Measurements from ENCODE around the gene PRR35. TPM values are rescaled to one million over a fixed set of nuclear protein-coding genes. Genes with fewer than 3 reads are reported as not detected.

The PRR35 gene
- total RNA-seq, 1 experiment from 2014 or later, result not detected

- no peak for DNase-seq (ENCODE audit: low spot score)
Measured at GRCh38 chr16:580141-580945, 20.1 kb downstream of the PRR35 start.

GRCh38 chr16:580946-581498 is 20.8 kb downstream of the PRR35 start:
- DNase-seq (ENCODE audit: low spot score), result no peak

- DNase-seq (ENCODE audit: low spot score), result no peak
Measured at GRCh38 chr16:582218-582613, 22.0 kb downstream of the PRR35 start.

GRCh38 chr16:582614-583331 is 22.6 kb downstream of the PRR35 start:
- no peak for DNase-seq (ENCODE audit: low spot score)

- no peak for DNase-seq (ENCODE audit: low spot score)
Measured at GRCh38 chr16:583470-583814, 23.2 kb downstream of the PRR35 start.

GRCh38 chr16:583815-584591 is 23.8 kb downstream of the PRR35 start:
- no peak for DNase-seq (ENCODE audit: low spot score)

- DNase-seq (ENCODE audit: low spot score), result no peak
Measured at GRCh38 chr16:585351-585750, 25.2 kb downstream of the PRR35 start.

GRCh38 chr16:586047-586644 is 26.0 kb downstream of the PRR35 start:
- DNase-seq (ENCODE audit: low spot score), result no peak

GRCh38 chr16:586645-587590 is 26.7 kb downstream of the PRR35 start:
- no peak for DNase-seq (ENCODE audit: low spot score)

- DNase-seq (ENCODE audit: low spot score), result no peak
Measured at GRCh38 chr16:588639-588888, 28.4 kb downstream of the PRR35 start.

- DNase-seq (ENCODE audit: low spot score), result peak; percentile 81
Measured at GRCh38 chr16:588889-589657, 28.9 kb downstream of the PRR35 start.

- DNase-seq (ENCODE audit: low spot score), result peak; percentile 94
Measured at GRCh38 chr16:589658-590187, 29.5 kb downstream of the PRR35 start, which contains the start of gene RAB40C. TSS of gene RAB40C (plus strand) at chr16:590066. CDS start at chr16:590292, 226 bp downstream.

GRCh38 chr16:590188-590814 is 30.1 kb downstream of the PRR35 start:
- no peak for DNase-seq (ENCODE audit: low spot score)

GRCh38 chr16:590815-591200 is 30.6 kb downstream of the PRR35 start:
- DNase-seq (ENCODE audit: low spot score), result no peak

GRCh38 chr16:591231-591630 is 31.0 kb downstream of the PRR35 start:
- no peak for DNase-seq (ENCODE audit: low spot score)

- no peak for DNase-seq (ENCODE audit: low spot score)
Measured at GRCh38 chr16:591892-592517, 31.8 kb downstream of the PRR35 start.

- no peak for DNase-seq (ENCODE audit: low spot score)
Measured at GRCh38 chr16:592518-593306, 32.5 kb downstream of the PRR35 start.

GRCh38 chr16:593406-593805 is 33.2 kb downstream of the PRR35 start:
- DNase-seq (ENCODE audit: low spot score), result no peak
